DOHH2 (cell line): Measurements from ENCODE around the gene SH3BP5L.

ENCODE experiments used
- CTCF ChIP-seq: fragments of 200-600 bp; sonication (generic); IDR thresholded peaks from one replicate; pipeline ENCODE4 v1.5.1; 2014; ENCODE audit warnings: antibody characterized with exemption, mild to moderate bottlenecking, low read depth, low read length; ENCODE audit not compliant: poor library complexity, severe bottlenecking
- EZH2phosphoT487 ChIP-seq: fragments of 200-600 bp; sonication (generic); IDR thresholded peaks from 2 replicates; pipeline ENCODE4 v1.6.1; 2017; ENCODE audit warnings: borderline replicate concordance, mild to moderate bottlenecking, antibody characterized with exemption, low read length, moderate library complexity, mixed read lengths

- TF ChIP-seq CTCF (no peak), EZH2phosphoT487 (no peak)
These were observed 12.8 kb downstream of the SH3BP5L start for GRCh38 chr1:248812736-248813425.
